NB4 (cell line): ENCODE data around the gene DOCK2.

Experiments used
- MAX ChIP-seq: IDR thresholded peaks from 2 replicates; pipeline ENCODE4 v1.6.1; 2011; ENCODE audit warnings: low read depth, low read length
- TF ChIP-seq, protein P1 (sequence below): IDR thresholded peaks from one replicate; pipeline ENCODE4 v1.5.1; 2012; ENCODE audit warnings: low read depth, low read length

DNA sequence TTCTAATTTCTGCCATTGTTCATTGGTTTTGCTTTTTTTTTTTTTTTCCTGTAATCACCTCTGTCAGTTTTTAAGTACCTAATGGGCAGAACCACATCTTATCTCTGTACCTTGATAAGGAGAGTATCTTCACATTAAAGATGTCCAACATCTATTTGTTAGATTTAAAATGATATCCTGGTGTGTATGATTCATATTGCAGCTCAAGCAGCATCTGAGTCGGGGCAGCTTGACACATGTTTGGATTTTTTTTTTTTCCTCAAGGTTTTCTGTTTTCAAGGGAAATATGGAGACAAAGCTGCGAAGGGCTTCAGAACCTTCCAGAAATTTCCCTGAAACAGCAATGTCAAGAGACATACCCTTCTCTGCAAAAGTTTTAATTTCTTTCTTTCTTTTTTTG lies 164.7 kb downstream of the DOCK2 start:
- TF ChIP-seq MAX: no peak
- TF ChIP-seq, protein P1, sequence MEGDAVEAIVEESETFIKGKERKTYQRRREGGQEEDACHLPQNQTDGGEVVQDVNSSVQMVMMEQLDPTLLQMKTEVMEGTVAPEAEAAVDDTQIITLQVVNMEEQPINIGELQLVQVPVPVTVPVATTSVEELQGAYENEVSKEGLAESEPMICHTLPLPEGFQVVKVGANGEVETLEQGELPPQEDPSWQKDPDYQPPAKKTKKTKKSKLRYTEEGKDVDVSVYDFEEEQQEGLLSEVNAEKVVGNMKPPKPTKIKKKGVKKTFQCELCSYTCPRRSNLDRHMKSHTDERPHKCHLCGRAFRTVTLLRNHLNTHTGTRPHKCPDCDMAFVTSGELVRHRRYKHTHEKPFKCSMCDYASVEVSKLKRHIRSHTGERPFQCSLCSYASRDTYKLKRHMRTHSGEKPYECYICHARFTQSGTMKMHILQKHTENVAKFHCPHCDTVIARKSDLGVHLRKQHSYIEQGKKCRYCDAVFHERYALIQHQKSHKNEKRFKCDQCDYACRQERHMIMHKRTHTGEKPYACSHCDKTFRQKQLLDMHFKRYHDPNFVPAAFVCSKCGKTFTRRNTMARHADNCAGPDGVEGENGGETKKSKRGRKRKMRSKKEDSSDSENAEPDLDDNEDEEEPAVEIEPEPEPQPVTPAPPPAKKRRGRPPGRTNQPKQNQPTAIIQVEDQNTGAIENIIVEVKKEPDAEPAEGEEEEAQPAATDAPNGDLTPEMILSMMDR: no peak
